Measurements from ENCODE around the gene MALT1. TPM values are rescaled to one million over a fixed set of nuclear protein-coding genes. Genes with fewer than 3 reads are reported as not detected.
A peak's percentile ranks its signal among the peaks of the same experiment; 100 is the strongest.

MALT1 gene
- total RNA-seq, 1 experiment from 2014 or later = 24.2 TPM

DNA sequence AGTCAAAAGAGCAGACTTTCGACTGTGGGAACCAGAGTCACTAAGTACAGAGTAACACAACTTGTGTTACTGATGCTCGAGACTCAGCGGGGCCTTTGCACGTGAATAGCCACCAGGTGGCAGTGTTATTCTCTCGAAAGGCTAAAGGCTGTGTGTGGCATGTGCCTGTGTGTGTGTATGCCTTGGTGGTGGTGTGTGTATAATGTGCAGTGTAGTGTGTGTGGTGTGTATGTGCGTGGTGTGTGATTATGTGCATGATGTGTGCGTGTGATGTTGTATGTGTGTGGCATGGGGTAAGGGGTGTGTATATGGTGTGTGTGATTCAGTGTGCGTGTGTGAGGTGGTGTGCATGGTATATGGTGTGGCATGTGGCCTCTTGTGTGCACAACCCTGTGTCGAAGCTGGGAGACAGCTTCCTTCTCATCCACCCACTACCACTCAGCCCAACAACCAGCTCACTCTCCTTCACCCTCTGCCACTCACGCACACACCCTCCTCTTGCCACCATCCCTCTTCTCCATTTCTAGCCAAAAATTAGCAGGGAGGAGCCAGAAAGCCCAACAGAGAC, 110.4 kb downstream of the MALT1 start:
- Histone ChIP-seq H3K4me3 (ENCODE audit: low read length) (no peak overlapping the region), H3K4me1 (ENCODE audit: insufficient read depth, low read length) (peaks cover 28% of the 10 kb centered on the region), H3F3A (ENCODE audit: low read length, unreplicated experiment) (peaks cover 7% of the 10 kb centered on the region), H3K79me2 (ENCODE audit: low read length) (peaks cover 8% of the 10 kb centered on the region), H4K20me1 (ENCODE audit: low read length) (no peaks in the 10 kb centered on the region), H3K9me2 (replicated peaks; ENCODE audit: low read length) (no peaks in the 10 kb centered on the region), H3K4me2 (ENCODE audit: low read length) (no peak overlapping the region), H3K27ac (ENCODE audit: low read length) (peak overlapping the region; percentile 44), H3K27me3 (ENCODE audit: low read length) (no peaks in the 10 kb centered on the region), H2AFZ (ENCODE audit: low read length) (0 out of 2 replicates have a peak overlapping the region, but pooled peaks have one; percentile 5), H3K36me3 (ENCODE audit: low read depth, low read length) (no peaks in the 10 kb centered on the region), H3K9ac (ENCODE audit: low read length) (no peak overlapping the region; the same call in 1 of the 2 replicates), H3K9me3 (ENCODE audit: low read length) (no peaks in the 10 kb centered on the region)
- no TSS peak for BruUV-seq (replicated peaks)
- ChIA-PET POLR2A (ENCODE audit: unreplicated experiment) (no interaction called here), CTCF (interaction anchor here (1.7 kb wide), 1 partner anchor 289 kb away, joined by 8 read pairs; no protein-coding TSS in a partner anchor)
- DNase-seq = peak; percentile 90
- peak; percentile 32 for ATAC-seq
- intact Hi-C loops (cut with micrococcal nuclease) = loop anchor here (1.0 to 10.0 kb wide), 3 partner anchors 113 to 289 kb away; no protein-coding TSS in a partner anchor
- TF ChIP-seq, protein P1, sequence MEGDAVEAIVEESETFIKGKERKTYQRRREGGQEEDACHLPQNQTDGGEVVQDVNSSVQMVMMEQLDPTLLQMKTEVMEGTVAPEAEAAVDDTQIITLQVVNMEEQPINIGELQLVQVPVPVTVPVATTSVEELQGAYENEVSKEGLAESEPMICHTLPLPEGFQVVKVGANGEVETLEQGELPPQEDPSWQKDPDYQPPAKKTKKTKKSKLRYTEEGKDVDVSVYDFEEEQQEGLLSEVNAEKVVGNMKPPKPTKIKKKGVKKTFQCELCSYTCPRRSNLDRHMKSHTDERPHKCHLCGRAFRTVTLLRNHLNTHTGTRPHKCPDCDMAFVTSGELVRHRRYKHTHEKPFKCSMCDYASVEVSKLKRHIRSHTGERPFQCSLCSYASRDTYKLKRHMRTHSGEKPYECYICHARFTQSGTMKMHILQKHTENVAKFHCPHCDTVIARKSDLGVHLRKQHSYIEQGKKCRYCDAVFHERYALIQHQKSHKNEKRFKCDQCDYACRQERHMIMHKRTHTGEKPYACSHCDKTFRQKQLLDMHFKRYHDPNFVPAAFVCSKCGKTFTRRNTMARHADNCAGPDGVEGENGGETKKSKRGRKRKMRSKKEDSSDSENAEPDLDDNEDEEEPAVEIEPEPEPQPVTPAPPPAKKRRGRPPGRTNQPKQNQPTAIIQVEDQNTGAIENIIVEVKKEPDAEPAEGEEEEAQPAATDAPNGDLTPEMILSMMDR (conservative IDR thresholded peaks at IDR 0.05; ENCODE audit: low read depth, low read length) = peak; percentile 96
- no peak for TF ChIP-seq EZH2phosphoT487 (IDR thresholded peaks at IDR 0.05; ENCODE audit: borderline replicate concordance, low read length)

DNA sequence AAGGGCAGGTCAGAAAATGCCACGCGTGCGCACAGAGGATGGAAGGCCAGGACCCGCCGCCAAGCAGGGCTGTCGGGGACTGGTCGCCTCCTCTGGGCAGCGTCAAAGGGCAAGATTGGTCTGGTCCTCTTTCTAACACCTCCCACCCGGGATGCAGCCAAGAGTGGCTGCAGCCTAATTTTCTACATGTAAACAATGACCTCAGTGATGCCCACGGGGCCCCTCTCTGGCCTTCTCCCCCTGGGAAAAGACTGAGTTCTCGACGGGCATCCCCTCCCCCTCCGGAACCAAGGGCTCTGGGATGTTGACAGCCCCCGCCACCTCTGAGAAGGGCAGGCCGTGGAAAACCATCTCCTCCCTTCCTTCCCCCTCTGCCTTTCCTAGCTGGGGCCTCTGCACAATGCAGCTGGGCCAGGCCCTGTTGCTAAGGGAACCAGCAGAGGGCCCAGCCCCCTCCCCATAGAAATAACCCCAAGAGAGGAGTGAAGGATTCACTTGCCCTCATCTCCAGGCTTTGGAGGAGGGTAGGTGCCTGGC, 113.4 kb downstream of the MALT1 start:
- intact Hi-C loops (cut with micrococcal nuclease) = loop anchor here (1.0 to 10.0 kb wide), 6 partner anchors 80 to 286 kb away; partner anchors contain the start of gene ZNF532
- Histone ChIP-seq H4K20me1 (ENCODE audit: low read length) (no peaks in the 10 kb centered on the region), H3K4me3 (ENCODE audit: low read length) (peak overlapping the region; percentile 51), H3K9me3 (ENCODE audit: low read length) (no peaks in the 10 kb centered on the region), H3K9ac (ENCODE audit: low read length) (peak overlapping the region; percentile 87), H3K9me2 (replicated peaks; ENCODE audit: low read length) (no peaks in the 10 kb centered on the region), H3K27me3 (ENCODE audit: low read length) (no peaks in the 10 kb centered on the region), H3F3A (ENCODE audit: low read length, unreplicated experiment) (peaks cover 24% of the 10 kb centered on the region), H3K27ac (ENCODE audit: low read length) (peak overlapping the region; percentile 96), H3K36me3 (ENCODE audit: low read depth, low read length) (no peaks in the 10 kb centered on the region), H3K4me2 (ENCODE audit: low read length) (peak overlapping the region; percentile 81), H3K4me1 (ENCODE audit: insufficient read depth, low read length) (peaks cover 54% of the 10 kb centered on the region), H3K79me2 (ENCODE audit: low read length) (peaks cover 8% of the 10 kb centered on the region), H2AFZ (ENCODE audit: low read length) (no peak overlapping the region)
- BruUV-seq (replicated peaks) = TSS peak; percentile 64
- ATAC-seq = peak; percentile 4
- POLR2A ChIA-PET (ENCODE audit: unreplicated experiment) = interaction anchor here (0.6 to 0.7 kb wide), 2 partner anchors 80 to 355 kb away, joined by 3 to 4 read pairs; partner anchors contain the start of gene ZNF532
- CTCF ChIA-PET = no interaction called here
- DNase-seq = peak; percentile 50
- TF ChIP-seq EZH2 (IDR thresholded peaks at IDR 0.05; ENCODE audit: low read length, unreplicated experiment) = no peak
- TF ChIP-seq, protein P1 (conservative IDR thresholded peaks at IDR 0.05; ENCODE audit: low read depth, low read length) = no peak

All from PC-3 (cell line).